Measurements from ENCODE around the gene CNKSR3.

Gene CNKSR3

DNA sequence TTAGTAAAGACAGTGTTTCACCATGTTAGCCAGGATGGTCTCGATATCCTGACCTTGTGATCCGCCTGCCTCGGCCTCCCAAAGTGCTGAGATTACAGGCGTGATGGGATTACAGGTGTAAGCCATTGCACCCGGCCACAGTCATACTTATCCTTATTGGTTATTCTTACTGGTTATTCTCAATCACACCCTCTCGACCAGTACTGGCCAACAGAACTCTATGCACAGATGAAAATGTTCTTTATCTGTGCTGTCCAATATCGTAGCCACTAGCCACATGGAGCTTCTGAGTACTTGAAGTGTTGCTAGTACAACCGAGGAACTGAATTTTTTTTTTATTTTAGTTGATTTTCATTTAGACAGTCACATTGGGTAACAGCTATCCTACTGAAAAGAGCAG lies 63.5 kb downstream of the CNKSR3 start:
- no peak for TF ChIP-seq EZH2 (IDR thresholded peaks at IDR 0.05; ENCODE audit: borderline replicate concordance, low read depth, low read length, severe bottlenecking)
- no peak overlapping the region for H3K4me2 ChIP-seq (ENCODE audit: insufficient read depth, low read length)

DNA sequence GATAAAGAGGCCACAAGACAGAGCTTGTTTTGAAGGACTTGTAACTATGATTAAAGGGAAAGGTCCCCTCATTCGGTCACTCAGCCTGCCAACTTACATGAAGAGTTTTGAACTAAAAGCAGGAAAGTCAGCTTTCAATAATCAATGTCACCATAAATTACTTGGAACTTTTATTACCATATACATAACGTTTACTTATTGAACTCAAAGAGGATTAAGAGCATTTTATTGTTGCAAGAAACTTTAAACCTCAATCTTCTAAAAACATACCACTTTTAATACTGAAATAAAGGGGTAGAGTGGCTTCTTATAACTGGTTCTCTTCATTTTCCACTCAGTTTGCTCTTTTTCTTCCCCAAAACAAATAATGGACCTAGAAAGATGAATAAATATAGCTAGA lies 65.1 kb downstream of the CNKSR3 start:
- Histone ChIP-seq H3K9me3 (ENCODE audit: insufficient read depth, low read length, severe bottlenecking) (no peaks in the 10 kb centered on the region), H4K20me1 (ENCODE audit: insufficient read depth, low read length) (no peaks in the 10 kb centered on the region), H3K36me3 (ENCODE audit: insufficient read depth, low read length) (no peaks in the 10 kb centered on the region), H3K79me2 (ENCODE audit: insufficient read depth, low read length) (no peaks in the 10 kb centered on the region), H3K9ac (ENCODE audit: low read depth, low read length) (no peak overlapping the region), H3K27ac (ENCODE audit: low read length) (no peak overlapping the region), H3K27me3 (ENCODE audit: insufficient read depth, low read length, poor library complexity) (no peaks in the 10 kb centered on the region), H2AFZ (ENCODE audit: low read depth, low read length) (no peak overlapping the region), H3K4me3 (ENCODE audit: low read depth in 1 of 2, low read length in 2 of 2) (no peak overlapping the region), H3K4me2 (ENCODE audit: insufficient read depth, low read length) (no peak overlapping the region), H3K4me1 (ENCODE audit: insufficient read depth, low read length) (no peaks in the 10 kb centered on the region)
- no peak for ATAC-seq (ENCODE audit: insufficient read depth, low read depth)
- TF ChIP-seq EZH2 (IDR thresholded peaks at IDR 0.05; ENCODE audit: borderline replicate concordance, low read depth, low read length, severe bottlenecking): no peak
- TF ChIP-seq, protein P1, sequence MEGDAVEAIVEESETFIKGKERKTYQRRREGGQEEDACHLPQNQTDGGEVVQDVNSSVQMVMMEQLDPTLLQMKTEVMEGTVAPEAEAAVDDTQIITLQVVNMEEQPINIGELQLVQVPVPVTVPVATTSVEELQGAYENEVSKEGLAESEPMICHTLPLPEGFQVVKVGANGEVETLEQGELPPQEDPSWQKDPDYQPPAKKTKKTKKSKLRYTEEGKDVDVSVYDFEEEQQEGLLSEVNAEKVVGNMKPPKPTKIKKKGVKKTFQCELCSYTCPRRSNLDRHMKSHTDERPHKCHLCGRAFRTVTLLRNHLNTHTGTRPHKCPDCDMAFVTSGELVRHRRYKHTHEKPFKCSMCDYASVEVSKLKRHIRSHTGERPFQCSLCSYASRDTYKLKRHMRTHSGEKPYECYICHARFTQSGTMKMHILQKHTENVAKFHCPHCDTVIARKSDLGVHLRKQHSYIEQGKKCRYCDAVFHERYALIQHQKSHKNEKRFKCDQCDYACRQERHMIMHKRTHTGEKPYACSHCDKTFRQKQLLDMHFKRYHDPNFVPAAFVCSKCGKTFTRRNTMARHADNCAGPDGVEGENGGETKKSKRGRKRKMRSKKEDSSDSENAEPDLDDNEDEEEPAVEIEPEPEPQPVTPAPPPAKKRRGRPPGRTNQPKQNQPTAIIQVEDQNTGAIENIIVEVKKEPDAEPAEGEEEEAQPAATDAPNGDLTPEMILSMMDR (IDR thresholded peaks at IDR 0.05; ENCODE audit: borderline replicate concordance, extremely low read depth, low read length, poor library complexity, severe bottlenecking): no peak
- no peak for DNase-seq

More for the DNA sequence above, 63.5 kb downstream of the CNKSR3 start:
- Histone ChIP-seq H3K79me2 (ENCODE audit: insufficient read depth, low read length) (no peaks in the 10 kb centered on the region), H3K4me3 (ENCODE audit: low read depth in 1 of 2, low read length in 2 of 2) (no peak overlapping the region), H2AFZ (ENCODE audit: low read depth, low read length) (no peak overlapping the region), H3K36me3 (ENCODE audit: insufficient read depth, low read length) (no peaks in the 10 kb centered on the region), H3K9me3 (ENCODE audit: insufficient read depth, low read length, severe bottlenecking) (no peaks in the 10 kb centered on the region), H3K4me1 (ENCODE audit: insufficient read depth, low read length) (no peaks in the 10 kb centered on the region), H4K20me1 (ENCODE audit: insufficient read depth, low read length) (no peaks in the 10 kb centered on the region), H3K27ac (ENCODE audit: low read length) (no peak overlapping the region), H3K9ac (ENCODE audit: low read depth, low read length) (no peak overlapping the region), H3K27me3 (ENCODE audit: insufficient read depth, low read length, poor library complexity) (no peaks in the 10 kb centered on the region)
- ATAC-seq (ENCODE audit: insufficient read depth, low read depth) (no peak), DNase-seq (no peak)

DNA sequence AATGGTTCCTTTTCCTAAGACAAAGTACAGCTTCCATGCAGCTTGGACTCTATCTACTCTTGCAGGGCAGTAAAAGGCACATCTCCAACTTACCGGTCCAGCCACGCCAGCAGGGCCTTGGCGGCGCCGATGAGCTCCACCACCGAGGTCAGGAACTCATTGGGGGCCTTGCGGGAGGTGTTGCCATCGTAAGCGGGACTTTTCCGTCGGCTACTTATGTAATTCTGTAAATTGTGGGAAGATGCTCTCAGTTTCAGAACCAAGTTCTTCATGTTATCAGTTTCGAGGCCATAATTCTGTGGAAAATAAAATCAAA lies 68.5 kb downstream of the CNKSR3 start:
- Histone ChIP-seq H3K4me1 (ENCODE audit: insufficient read depth, low read length) (no peaks in the 10 kb centered on the region), H4K20me1 (ENCODE audit: insufficient read depth, low read length) (no peaks in the 10 kb centered on the region), H3K9ac (ENCODE audit: low read depth, low read length) (no peak overlapping the region), H3K4me2 (ENCODE audit: insufficient read depth, low read length) (no peak overlapping the region), H3K79me2 (ENCODE audit: insufficient read depth, low read length) (no peaks in the 10 kb centered on the region), H3K27ac (ENCODE audit: low read length) (no peak overlapping the region), H3K27me3 (ENCODE audit: insufficient read depth, low read length, poor library complexity) (peaks cover 2% of the 10 kb centered on the region), H3K9me3 (ENCODE audit: insufficient read depth, low read length, severe bottlenecking) (no peaks in the 10 kb centered on the region), H2AFZ (ENCODE audit: low read depth, low read length) (no peak overlapping the region), H3K4me3 (ENCODE audit: low read depth in 1 of 2, low read length in 2 of 2) (no peak overlapping the region), H3K36me3 (ENCODE audit: insufficient read depth, low read length) (no peaks in the 10 kb centered on the region)
- ATAC-seq (ENCODE audit: insufficient read depth, low read depth): no peak
- DNase-seq: no peak
- TF ChIP-seq EZH2 (IDR thresholded peaks at IDR 0.05; ENCODE audit: borderline replicate concordance, low read depth, low read length, severe bottlenecking): no peak
- TF ChIP-seq, protein P1 (IDR thresholded peaks at IDR 0.05; ENCODE audit: borderline replicate concordance, extremely low read depth, low read length, poor library complexity, severe bottlenecking): no peak

DNA sequence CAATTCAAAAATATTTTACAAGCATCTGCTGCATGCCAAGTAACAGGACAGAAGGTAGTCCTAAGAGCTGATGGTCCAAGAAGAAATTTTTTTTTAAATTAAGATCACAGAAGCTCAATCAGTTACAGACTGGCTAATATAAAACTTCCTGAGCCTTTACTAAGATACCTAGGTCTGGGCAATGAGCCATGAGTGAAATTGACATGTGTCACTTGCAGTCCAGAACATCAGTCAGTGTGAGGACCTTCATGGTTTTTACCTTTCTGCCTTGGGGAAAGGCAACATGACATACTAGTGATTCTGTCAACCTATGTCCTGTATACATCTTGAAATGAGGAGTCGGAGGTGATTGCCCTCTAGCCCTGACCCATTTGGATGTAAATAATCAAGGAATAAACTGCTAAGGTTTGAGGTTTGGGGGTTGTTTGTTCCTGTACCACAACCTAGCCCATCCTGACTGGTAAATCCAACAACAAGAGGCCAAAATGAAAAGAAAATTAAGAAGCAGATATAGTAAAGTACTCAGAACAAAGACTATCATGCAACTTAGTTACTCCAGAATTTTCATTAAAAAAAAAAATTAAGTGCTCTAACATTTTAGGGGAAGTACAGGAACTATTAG lies 70.0 kb downstream of the CNKSR3 start:
- Histone ChIP-seq H3K4me3 (ENCODE audit: low read depth in 1 of 2, low read length in 2 of 2) (no peak overlapping the region), H3K9me3 (ENCODE audit: insufficient read depth, low read length, severe bottlenecking) (no peaks in the 10 kb centered on the region), H4K20me1 (ENCODE audit: insufficient read depth, low read length) (no peaks in the 10 kb centered on the region), H3K36me3 (ENCODE audit: insufficient read depth, low read length) (no peaks in the 10 kb centered on the region), H3K27ac (ENCODE audit: low read length) (no peak overlapping the region), H3K27me3 (ENCODE audit: insufficient read depth, low read length, poor library complexity) (peaks cover 2% of the 10 kb centered on the region), H3K4me2 (ENCODE audit: insufficient read depth, low read length) (no peak overlapping the region), H3K79me2 (ENCODE audit: insufficient read depth, low read length) (no peaks in the 10 kb centered on the region), H3K4me1 (ENCODE audit: insufficient read depth, low read length) (no peaks in the 10 kb centered on the region), H3K9ac (ENCODE audit: low read depth, low read length) (no peak overlapping the region), H2AFZ (ENCODE audit: low read depth, low read length) (no peak overlapping the region)
- no peak for ATAC-seq (ENCODE audit: insufficient read depth, low read depth)
- TF ChIP-seq EZH2 (IDR thresholded peaks at IDR 0.05; ENCODE audit: borderline replicate concordance, low read depth, low read length, severe bottlenecking): no peak
- TF ChIP-seq, protein P1 (IDR thresholded peaks at IDR 0.05; ENCODE audit: borderline replicate concordance, extremely low read depth, low read length, poor library complexity, severe bottlenecking): no peak
- no peak for DNase-seq

Measured in DND-41 (cell line).